GM21737 (cell line): ENCODE results near the gene TLE3.

Source experiments
- ATAC-seq: cut with Tn5 transposase; IDR thresholded peaks from one replicate; pipeline ENCODE4 v1.9.1; 2021; ENCODE audit warnings: mild to moderate bottlenecking, moderate library complexity; ENCODE audit not compliant: unreplicated experiment

Gene TLE3

DNA sequence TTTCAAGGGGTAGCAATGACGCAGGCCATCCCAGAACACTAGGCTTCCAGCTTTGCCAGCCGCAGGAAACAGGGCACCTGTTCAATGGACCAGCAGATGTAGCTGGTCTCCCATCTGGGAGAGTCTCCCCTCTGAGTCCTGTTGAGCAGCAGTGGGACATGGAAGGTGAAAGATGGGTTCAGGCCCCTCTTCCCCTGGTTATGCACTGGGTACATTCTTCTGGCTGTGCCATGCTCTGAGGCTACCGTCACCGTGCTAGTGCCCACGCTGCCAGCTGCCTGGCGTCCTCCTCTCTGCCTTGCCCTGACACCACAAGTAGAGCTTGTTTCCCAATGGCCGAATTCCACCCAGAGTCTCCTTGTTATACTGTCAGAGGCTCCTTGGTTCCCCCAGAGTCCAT, 63.1 kb downstream of the TLE3 start:
- ATAC-seq = no peak

DNA sequence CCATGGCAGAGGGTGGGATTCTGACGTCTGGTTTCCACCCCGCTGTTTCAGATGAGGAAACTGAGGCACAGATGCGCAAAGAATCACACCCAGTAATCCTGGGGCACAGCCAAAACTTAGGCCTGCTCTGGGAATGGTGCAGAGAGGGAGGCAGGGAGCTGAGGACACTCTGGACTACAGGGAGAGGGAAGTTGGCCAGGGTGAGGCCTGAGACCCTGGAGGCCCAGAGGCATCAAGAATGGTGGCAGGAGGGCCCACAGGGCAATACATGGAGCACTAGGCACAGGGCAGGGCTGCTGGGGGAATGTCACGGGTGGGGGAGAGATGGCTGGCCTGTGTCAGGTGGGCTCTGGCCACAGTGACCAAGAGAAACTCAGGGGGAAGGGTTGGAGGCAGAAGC, 63.6 kb downstream of the TLE3 start:
- ATAC-seq = no peak

DNA sequence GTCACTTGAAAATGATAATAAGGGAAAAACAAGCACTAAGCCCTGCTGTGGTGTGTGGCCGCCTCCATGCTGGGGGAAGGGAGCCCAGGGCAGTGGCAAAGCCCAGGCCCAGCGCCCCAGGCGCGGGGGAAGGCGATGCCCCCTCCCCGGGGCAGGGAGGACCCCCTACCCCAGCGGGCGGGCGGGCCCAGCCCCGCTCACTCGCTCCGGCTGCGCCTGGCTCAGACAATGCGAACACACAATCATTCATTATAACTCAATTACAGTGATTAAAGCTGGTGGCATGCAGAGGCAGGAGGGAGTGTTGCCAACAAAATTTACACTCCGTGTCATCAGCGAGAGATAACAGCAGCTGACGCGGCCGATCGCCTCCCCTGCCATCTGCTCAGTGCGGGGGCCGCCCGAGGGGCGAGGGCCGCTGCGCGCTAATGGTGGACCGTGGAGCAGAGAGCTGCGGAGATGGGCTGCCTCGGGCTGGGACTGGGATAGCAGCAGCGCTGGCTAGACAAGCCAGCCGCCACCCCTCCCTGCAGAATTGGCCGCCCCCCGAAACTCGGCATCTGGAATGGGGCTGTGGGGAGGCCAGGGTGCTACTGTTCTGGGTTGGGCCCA, 64.1 kb downstream of the TLE3 start:
- no peak for ATAC-seq

DNA sequence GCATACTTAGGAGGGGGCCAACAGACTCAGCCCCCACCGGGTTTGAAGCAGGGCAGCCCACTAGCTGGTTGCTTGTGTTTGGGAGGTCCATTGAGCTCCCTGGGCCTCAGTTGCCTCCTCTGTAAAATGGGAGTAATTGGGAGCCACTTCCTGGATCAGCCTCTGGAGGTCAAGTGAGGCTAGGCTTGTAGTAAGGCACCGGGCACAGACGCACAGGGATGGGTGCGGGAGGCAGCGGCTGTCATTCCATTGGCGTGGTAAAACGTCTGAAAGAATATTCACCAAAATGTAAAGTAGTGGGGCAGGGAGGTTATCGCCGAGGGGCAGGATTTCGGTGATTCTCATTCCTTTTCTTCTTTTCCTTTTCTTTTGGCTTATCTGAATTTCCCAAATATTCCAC, 64.6 kb downstream of the TLE3 start:
- ATAC-seq = no peak

DNA sequence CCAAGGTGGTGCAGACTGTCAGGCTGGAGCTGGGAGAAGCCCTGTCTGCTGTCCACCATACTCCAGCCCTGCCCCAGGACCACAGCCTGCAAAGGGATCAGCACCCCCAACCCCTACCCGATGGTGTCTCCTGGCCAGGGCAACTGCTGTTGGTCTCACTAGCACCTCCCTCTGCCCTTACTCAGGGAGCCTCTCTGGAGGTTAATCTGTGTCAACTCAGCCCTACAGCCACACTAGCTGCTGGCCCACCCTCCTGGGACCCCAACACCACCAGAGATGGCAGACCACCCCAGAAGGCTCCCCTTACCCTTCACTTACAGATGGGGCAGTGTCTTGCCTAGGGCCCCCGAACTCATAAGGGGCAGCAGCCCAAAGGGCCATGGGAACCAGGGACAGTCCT, 65.2 kb downstream of the TLE3 start:
- ATAC-seq = no peak

DNA sequence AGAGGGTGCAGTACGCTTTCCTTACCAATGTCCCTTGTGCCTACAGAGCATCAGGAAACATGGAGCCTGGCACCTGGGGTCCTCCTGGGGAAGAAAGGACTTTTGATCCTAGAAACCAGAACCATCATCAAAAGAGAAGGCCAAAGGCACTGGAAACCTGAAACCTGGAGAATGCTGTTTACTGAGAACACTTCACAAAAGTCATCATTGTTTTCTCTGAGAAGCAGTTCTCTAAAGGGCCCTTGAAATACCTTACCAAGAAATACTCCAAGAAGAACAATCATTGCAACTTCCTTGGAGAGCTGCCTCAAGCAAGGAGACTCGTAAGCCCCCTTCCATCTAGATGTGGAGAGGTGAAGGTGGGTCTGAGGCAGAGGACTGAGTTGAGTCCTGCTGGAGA, 66.0 kb downstream of the TLE3 start:
- ATAC-seq = no peak

DNA sequence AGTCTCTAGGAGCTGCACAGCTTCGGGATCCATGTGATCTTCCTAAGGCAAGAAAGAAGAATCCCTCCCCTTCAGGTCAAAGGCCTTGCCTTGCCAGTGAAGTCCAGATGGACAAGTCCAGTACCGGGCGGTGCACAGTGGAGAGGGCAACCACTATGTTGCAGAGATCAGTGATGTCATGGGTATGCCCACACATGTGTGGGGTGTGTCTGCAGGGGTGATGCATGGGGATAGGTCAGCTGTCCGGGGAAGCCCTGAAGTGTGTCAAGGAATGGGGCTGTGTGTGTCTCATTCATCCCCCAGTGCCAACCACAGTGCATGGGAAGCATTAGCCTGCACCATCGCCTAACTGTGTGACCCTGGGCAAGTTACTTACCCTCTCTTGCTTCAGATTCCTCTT, 66.5 kb downstream of the TLE3 start:
- no peak for ATAC-seq

DNA sequence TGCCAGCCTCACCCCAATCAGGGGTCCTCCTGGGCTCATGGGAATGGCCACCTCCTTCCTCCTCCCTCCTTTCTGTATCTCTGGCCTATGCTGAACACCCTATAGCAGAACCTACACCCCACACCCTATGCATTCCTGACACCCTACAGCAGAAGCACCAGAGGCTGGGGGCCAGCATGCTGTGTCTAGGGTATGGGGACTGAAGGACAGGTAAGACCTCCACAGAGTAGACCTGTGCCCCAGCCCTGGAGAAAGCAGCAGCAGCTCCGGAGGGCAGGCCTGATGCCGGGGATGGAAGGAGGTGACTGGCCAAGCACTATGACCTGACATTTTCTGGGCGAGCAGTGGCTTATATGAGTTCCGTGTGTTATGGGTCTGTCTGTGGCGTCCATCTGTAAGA, 66.9 kb downstream of the TLE3 start:
- no peak for ATAC-seq

DNA sequence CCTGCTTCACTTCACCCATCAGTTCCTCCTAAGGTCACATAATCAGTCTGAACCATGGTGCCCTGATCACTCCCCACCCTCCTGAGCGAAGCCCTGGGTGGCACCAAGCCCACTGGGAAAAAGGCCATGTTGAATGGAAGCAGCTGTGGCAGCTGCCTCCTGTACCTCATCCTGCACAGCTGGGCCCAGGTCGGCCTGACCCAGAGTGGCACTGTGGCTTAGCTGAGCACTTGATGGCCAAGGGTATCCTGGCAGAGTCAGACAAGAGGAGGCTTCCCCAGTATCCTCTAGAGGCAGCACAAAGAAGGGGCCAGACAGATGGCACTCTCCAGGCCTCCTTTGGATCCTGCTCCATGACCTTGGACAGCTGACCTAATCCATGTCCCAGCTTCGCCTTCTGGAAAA, 68.4 kb downstream of the TLE3 start:
- no peak for ATAC-seq

DNA sequence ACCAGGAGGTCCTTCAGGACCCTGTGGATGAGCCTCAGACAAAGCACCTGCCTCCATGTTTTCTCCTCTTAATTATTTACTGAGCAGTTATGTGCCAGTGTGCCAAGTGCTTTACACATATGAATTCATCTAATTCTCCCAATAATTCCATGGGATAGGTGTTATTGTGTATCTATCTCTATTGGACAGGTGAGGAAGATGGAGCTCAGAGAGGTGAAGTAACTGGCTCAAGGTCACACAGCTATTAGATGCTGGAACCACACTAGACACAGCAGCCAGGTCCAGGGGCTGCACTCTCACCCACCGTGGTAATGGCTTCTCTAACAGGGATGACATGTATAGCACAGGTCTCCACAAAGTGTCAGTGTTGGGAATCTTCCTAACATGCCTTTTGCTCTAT, 70.2 kb downstream of the TLE3 start:
- no peak for ATAC-seq

DNA sequence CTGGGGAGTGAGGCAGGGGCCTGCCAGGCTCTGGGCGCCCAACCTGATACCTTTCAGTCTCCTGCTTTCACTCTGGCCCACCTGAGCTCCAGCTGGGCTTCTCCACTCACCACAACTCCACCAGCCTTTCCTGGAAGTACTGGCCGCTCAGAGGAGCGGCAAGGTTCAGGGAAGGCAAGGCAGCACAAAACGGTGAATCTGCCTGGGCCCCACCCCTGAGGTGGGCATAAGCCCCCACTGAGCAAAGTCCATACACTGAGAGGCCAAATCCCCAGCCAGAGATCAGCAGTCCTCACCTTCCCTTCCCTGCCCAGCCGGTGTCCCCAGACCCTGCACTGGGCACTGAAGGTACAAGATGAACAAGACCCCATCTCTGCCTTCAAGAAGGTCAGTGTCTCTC, 70.7 kb downstream of the TLE3 start:
- no peak for ATAC-seq

DNA sequence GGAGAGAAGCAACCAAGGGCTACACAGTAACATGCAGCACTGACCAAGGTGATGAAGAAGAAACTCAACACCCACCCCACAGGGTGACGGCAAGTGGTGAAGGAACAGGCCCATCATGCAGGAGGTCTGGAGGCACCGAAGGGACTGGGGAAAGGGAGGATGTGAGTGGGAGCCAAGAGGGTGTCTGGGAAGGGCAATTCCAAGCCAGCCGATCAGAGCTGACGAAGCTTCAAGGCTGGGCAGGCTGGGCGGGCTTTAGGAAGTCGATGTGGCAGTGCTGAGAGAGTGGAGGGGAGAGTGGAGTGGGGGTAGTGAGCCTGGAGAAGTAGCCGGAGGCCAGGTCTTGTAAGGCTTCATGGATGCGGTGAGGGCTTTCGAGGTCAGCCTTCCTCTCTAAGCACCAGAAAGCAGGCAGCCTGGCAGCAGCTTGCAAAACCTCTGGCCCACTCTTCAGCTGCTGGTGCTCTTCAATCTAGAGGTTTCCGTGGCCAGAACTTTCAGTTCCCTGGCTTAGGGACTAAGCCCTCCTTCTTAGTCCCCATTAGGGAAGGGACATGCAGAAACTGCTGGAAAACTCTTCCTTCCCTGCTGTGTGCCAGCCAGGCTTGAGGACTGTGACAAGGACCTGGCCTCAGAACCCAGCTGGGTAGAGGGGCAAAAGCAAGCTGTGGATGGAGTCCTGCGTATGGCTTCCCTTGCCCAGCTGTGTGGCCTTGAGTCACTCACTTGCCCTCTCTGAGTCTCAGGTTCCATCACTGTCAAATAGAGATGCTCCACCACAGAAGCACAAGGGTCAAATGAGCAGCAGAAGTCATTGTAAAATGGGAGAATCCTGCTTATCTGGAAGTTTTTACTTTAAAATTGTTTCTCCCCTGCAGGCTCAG, 72.1 kb downstream of the TLE3 start:
- no peak for ATAC-seq

DNA sequence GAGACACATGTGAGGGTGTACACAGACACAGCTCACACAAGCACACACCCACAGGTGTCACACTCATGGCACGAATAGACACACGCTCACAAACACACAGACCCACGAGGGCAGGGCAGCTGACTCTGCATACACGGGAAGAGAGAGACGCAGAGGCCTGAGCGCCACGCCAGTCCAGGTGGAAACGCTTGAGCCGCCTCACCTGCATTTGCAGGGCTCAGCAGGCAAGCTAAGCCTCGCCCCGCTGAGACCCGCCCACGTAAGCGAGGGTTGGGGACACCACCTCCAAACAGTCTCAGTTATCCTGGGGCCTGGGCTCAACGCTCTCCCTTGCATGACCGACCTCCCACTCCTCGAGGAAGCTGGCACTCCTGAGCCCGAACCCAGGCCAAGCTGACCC, 73.2 kb downstream of the TLE3 start:
- ATAC-seq = no peak

DNA sequence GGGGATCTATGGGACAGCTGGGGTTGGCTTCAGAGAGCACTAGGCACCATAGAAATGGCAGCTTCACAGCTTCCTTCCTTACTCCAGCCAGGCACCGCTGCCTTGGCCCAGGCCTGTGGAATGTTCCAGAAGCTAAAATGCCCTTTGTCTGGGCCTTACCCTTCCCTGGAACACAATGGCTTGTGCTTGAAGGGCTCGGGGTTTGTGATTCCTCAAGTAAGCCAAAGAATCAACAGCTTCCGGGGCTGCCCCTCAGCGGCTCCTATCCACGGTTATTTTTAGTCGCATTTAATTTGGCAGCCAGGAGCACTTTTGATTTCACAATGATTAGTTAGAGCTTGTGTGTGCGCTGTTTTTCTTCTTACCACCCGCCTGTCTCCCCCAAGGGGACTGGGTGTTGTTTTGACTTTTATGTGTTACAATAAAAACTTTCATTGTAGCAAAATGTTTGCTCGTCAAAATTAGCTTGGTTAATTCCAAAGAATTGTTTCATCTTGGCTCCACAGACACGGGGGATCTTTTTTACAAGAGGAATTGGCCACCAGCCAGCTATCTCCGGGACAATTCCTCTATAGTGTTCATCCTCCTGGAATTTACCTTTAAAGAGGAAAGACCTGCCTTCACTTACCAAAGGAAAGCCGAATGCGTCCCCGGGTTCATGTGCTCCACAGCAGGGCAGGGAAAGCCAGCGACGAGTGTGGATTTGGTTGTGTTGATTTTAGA, 73.8 kb downstream of the TLE3 start:
- ATAC-seq = no peak

DNA sequence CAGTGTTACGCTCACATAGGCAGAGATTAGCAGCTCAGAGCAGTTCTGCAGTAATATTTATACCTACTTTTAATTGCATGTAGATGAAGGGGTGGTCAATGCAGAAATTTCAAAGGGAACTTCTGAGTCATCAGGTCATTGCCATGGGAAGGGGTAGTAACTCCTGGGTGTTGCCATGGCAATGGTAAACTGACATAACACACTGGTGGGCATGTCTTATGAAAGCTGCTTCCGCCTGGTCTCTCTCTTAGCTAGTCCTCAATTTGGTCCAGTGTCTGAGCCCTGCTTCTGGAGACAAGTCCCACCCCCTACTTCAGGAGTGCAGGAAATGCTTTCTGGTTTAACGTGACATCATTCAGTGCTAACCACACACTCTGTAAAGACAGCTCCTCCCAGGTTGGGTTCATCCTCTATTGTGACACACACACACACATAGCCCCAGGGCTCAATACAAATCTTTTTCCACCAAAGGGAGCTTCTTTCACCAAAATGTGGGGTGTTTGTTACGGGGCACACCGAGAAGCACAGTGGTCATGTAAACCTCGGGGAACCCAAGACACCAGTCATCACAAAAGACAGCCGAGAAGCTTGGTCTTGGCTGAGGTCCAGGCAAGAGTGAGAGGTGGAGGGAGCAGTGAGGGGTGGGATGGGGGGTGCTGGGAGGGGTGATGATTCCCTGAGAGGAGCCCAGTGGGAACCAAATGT, 74.5 kb downstream of the TLE3 start:
- no peak for ATAC-seq

DNA sequence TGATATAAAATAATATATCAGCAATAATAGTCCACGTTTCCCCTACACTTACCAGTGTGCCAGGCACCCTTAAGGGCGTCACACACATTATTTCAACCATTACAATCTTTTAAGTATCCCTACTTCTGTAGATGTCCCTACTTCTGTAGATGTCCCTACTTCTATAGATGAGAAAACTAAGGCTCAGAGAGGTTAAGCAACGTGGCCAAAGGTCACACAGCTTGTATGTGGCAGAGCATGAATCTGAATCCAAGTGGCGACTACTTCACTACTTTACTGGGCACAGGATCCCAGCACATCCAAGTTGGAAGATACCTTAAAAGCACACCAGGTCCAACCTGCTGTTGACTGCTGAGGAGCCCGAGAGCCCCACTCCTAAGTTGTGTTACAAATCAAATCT, 77.5 kb downstream of the TLE3 start:
- no peak for ATAC-seq

DNA sequence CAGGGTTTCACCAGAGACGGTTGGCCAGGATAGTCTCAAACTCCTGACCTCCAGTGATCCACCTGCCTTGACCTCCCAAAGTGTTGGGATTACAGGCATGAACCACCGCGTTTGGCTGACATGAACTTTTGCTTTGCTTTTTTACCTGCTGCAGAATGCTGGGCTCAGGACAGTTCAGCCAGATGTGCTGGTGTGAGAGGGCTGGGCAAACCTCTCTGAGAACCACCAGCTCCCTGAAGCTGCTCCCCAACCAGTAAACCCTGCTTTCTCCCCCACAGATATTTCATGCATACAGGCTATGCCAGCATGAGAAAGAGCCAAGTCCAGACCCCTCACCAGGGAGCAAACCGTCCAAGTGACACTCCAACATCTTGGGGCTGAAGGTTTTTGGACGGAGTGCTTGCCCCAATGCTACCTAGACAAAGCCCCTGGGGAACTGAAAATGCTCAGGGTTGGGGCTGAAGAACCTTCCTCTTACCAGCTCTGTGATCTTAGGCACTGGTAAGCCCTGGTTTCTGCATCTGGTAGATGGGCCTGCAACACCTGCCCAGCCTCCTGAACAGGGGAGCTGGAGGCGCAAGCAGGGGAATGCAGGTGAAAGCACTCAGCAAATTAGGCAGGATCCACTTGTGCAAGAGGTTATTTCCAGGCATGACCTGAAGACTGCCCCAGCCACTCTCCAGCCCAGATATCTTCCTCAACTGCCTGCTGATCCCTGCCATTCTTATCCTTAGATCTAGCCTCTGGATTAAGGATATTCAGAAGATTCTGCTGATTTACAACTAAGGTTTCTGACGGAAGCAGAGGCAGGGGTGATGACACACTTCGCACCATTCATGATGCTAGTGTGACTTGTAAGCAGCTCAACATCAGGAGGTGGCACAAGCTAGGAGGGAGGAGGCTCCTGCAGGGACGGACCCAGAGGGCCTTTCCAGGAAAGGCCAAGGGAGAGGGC, 78.8 kb downstream of the TLE3 start:
- no peak for ATAC-seq

DNA sequence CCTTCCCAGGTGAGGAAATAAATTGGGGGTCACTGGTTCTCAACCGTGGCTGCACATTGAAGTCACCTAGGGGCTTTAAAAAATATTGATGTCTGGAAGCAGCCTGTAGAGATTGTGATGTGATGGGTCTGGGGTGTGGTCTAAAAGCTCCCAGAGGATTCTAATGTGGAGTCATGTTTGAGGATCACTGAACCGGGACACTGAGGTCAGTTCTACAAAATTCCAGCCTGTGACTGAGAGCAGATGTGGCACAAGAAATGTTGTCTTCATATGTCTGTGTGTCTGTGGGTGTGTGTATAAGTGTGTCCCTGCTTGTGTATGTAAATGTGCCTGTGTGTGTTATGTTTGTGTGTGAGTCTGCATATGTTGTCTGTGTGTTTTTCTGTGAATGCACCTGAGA, 79.9 kb downstream of the TLE3 start:
- ATAC-seq = no peak

DNA sequence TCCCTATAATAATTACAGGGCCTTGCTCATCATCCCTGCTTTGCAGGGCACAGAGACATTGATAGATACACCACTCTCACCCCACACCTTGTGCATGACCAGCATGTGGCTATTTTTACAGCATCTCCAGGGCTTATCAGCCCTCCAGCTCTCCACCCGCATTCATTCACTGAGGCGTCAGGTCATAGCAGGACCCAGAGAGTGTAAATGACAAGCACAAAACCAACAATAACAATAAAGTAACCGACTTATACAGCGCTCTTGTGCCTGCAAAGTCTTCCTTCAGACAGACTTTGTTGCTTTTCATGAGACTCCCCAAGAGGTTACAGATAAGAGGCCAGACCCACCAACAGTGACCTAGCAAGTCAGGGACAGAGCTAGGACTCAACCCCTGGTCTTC, 80.7 kb downstream of the TLE3 start:
- no peak for ATAC-seq

DNA sequence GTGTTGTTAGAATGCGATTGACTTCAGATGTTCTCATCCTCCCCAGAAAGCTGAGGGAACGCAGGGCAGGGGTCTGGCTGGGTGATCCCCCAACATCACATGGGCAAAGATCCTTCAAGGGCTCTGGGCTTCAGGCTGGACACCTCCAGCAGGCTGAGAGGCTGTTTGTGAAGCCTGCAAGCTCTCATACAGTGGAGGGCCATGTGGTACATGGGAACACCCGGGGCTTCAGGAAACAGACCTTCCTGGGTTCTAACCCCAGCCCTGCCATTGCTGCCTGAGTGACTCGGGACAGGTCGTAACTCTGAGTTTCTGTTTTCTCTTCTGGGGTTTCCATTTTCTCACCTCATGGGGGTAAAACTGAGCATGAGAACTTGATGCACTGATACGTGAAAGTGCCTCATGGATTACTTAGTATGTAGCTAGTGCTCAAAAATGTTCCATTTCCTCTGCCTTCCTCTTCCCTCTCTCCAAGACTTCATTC, 81.2 kb downstream of the TLE3 start:
- ATAC-seq = peak; percentile 33
